GM18499 (cell line): ENCODE measurements around the gene PPFIA2.

Source experiments
- ATAC-seq: cut with Tn5 transposase; IDR thresholded peaks from one replicate; pipeline ENCODE4 v1.9.1; 2021; ENCODE audit warnings: moderate number of reproducible peaks; ENCODE audit not compliant: insufficient read depth, unreplicated experiment

PPFIA2 gene

DNA sequence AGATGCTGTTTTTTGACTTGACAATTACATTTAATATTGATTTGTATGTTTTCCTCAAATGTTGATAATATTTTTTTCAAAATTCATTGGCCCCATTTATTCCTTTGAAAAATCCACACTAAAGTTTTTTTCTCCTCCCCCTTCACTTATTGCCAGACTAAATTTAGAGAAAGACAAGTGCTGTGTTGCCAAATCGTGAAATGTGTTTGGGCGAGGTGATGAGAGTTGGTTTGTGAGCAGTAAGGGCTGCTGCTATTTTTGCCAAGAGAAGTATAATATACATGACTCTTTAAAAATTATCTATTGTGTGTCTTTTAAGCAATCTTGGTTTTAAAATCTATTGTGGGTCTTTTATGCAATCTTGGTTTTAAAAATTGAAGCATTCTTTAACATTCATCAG, 188.9 kb downstream of the PPFIA2 start:
- no peak for ATAC-seq

DNA sequence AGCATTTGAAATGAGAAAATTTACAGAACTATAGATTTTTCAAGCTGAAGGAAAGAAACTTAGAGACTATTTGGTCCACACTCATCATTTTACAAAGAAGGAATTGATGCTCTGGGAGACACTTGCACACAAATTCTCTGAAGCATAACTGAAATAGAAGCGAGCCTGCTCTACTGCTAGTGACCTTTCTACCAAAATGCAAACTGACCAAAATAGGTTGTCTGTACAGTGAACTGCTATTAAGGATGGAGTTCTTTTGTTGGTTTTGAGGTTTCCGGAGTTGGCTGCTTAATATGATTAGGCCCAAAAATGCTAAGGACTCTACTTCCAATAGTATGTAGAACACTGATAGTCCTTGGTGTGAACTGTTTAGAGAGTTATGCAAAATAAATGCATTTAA, 194.9 kb downstream of the PPFIA2 start:
- no peak for ATAC-seq

DNA sequence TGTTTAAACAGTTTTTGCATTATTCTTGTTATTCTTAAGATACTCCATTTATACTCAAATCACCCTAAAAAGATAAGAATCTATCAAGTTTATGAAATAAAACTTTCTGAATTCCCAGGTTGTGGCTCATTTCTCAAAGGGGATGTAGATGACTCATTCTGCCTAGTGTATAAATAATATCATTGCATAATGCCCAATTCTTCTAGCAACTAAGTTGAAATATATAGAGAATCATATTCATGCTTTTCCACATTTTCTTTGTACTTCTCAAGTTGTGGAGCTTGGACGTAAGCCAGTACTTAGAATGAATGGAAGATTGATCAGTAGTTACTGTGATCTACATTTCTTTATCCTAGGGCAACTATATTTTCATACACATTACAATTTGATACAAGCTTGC, 201.1 kb downstream of the PPFIA2 start:
- ATAC-seq = no peak

DNA sequence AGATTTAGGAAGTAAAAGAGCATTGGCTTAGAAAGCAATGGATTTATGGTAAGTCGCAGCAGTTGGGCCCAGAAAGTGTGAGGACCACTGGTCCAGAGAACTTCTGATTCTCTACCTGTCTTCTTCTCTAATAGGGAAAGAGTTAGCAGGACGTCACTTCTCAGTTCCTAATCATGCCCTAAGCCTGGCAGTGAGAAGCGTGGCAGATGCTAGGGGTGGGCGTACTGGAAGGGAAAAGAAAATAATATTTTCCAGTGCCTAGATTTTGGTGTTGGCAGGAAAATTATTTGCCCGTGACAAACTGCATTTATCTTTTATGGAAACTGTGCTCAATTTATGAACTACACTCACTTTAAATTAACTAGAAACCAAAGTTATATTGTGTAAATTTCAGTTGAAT, 212.3 kb downstream of the PPFIA2 start:
- ATAC-seq = no peak

DNA sequence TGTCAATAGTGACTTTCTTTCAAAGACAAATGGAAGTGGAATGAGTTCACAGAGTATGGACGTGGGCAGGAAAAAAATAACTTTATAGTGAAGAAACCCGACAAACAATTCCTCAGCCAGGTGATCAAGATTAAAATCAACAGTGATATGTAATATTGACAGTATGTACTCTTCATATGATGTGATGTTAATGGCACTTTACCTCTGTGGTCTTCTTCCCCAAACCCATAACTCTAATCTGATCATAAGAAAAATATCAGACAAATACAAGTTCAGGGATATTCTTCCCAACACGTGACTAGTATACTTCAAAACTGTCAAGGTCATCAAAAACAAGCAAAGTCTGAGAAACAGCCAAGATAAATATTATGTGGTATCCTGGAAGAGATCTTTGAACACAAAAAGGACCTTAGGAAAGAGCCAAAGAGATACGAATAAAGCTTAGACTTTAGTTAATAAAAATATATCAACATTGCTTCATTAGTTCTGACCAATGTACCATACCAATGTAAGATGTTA, 215.5 kb downstream of the PPFIA2 start:
- no peak for ATAC-seq

DNA sequence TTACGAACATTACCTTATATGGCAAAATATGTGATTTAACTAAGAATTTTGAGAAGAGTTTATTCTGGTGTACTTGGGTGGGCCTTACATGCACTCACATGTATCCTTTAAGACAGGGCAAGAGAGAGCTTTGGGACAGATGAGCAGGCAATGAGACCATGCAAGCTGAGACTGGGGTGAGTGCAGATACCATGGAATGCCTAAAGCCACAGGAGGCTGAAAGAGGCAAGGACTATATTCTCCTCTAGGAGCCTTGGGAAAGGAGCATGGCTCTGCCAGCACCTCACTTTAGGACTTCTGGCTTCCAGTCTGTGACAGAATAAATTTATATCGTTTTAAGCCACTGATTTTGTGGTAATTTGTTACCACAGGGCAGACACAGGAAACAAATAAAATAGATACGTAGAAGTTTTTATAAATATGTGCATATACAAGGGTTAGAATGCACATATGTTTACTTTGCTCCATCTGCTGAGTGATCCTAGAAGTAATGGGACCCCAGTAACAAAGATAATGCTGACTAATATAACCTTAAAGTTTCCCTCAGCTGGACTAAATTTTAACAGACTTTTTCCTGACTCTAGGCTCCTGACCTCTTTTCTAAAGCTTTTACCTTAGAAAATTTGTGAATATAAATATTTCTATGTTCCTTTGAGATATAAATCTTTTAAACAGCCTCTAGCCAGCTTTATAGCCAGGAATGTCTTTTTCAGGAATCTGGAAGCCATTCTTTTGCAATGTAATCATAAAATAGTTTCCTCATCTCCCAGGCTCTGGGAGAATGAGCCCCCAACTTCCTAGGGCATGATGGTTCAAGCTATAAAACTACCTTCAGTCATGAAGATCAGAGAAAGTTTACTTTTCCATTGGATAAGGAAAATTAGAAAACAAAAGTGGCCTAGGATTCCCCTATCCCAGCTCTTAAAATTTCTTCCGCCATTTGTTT, 216.8 kb downstream of the PPFIA2 start:
- no peak for ATAC-seq

DNA sequence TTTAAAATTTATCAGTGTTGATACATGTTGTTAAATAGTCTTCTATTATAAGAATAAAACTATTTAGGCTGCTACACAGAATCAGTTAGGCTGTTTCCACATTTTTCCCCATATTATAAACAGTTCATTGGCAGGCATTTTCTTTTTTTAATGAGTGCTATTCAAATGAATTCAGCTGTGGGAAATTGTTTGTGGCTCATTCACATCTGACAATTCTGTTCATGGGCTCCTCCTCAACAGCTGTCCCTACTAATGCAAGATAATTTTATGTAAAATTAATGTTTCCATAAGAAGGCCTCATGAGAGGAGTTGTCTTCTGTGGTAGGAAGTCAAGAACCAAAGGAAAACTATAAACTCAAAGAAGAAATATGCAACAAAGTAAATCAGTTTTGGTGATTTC, 218.0 kb downstream of the PPFIA2 start:
- ATAC-seq = no peak

DNA sequence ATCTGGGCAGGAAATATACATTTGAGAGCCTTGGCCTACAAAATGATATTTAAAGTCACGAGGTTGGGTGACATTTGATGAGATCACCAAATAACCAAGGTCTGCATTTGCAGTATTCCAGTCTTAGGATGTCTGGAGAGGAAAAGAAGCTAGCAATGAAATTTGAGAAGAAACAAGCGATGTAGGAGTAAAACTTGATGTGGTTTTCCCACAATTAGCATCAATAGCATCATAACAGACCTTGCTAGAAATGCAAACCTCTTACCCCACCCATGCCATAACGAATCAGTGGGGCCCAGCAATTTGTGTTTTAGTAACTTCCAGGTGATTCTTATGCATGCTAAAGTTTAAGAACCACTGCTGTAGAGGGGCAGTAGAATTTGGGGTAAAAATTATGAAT, 219.9 kb downstream of the PPFIA2 start:
- ATAC-seq = no peak

DNA sequence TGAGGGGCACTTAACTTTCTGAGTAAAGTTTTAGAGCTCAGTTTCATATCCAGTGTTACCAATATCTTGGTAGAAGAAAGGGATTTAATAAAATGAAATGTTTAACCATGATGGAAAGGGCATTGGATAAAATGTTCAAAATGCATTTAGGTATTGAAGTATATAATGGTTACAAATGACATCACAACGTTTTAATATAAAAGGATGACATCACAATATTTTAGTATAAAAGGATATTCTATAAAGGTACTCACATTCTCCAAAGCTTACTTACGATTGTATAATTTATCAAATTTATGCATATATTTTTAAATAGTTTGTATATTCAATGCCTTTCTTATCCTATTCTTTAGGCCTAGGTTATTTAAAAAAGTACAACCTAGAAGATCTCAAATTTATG, 226.1 kb downstream of the PPFIA2 start:
- ATAC-seq = no peak

DNA sequence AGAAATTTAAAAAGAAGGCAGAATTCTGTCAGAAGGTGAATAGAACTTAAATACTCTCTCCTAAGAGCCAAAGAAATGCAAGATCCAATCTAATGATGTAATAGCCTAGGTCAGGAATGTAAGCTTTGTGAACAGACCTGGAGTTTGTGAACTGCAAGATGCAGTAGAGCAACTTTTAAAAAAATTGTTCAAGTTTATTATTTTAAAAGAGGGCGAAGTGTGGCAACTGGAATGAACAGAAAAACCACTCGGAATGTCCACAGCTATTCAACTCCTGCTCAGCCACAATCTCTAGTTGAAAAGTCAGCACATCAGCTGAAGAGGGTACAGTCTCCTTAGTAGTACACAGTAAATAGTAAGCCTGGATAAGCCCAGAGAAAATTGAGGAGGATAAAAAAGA, 228.8 kb downstream of the PPFIA2 start:
- no peak for ATAC-seq

DNA sequence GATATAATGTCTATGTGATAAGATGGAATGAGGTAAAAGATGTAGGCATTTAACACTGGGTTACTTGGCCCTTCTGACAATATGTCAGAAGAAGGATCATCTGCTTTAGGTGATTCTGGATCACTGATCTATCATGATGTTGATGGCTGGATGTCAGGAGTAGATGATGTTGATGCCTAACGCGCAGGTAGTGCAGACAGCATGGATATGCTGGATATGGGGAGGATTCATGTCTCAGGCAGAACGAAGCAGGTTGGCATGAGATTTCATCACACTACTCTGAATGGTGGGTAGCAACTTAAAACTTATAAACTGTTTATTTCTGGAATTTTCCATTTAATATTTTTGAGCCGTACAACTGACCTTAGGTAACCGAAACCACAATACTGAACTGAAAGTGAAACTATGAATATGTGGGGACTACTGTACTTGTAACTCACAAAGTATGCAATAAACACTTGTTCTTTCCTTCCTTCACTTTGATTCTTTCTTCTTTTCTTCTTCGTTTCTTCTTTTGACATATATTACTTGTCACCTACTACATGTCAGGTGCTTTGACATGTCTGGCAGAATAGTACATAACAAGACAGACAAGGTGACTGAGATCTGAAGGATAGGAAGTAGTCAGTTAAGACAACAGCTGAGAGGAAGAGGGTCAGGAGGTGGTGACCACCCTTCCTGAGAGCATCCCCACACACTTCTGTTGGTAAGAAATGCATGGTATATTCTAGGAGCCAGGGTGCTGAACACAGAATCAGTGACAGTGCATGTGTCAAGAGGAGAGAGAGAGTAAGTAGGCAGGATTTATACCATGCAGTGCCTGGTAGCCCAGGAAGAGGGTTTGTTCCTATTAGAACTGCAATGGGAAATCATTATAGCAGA, 238.8 kb downstream of the PPFIA2 start:
- peak; percentile 60 for ATAC-seq

DNA sequence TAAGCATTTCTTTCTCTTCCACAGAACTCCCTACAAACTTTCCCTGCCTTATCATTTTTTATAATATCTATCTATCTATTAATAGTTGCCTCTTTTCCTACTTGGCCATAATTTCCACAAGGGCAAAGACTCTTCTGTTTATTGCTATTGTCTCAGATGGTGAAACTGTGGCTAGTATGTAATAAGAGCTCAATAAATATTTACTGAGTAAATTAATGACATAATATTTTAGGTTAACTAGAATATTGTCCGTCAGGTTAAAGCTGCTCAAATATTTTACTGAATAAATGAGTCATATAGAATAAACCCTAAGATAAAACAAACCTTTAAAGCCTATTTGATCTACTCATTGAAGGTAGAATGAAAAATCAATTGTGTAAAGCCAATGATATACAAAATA, 240.5 kb downstream of the PPFIA2 start:
- ATAC-seq = no peak

DNA sequence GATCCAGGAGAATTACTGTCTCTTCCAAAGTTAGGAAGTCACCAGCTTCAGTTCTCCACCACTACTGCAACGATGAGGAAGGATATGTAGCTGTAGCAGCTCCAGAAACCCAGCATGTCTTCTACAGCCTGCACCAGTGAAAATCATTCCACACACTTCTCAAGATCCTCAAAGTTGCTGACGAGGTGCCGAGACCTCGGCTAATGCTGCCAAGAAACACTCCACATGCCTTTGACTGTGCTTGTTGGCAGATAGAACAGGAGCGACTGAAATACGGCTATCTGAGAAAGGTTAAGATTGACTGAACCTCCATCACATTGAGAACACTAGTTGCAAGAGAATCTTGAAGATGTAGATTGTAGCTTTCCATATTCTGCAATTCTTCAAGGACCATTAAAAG, 241.9 kb downstream of the PPFIA2 start:
- ATAC-seq = no peak

DNA sequence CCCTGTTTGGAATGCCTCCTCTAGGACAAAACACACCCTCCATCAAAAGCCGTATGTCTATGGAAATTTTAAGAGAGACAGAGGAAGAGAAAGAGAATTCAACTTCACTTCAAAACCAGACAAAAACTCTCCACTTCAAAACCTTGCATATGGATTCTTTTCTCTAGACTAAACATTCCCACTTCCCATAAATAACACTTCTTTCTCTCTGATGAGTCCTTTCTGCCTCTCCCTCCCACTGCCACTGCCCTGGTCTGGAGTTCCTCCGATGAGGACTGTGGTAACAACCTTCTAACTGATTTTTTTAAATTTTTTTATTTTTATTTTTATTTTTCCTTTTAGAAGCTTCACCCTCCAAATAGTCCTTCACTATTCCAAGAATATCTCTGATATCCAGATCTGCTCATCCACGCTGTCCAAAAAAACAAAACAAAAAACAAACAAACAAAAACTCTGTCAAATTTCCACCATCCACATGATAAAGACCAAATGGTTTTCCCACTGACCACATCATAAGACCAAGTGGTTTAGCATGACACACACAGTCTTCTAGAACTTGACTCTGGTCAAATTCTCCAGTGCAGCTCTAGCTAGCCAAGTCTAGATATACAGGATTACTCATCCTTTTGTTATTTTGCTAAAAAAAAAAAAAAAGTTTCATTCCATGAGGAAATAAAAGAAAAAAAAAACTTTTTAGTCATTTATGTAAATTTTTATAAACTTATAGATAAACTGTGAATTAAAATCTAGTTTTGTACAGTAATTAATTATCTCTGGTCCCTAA, 256.0 kb downstream of the PPFIA2 start:
- no peak for ATAC-seq

DNA sequence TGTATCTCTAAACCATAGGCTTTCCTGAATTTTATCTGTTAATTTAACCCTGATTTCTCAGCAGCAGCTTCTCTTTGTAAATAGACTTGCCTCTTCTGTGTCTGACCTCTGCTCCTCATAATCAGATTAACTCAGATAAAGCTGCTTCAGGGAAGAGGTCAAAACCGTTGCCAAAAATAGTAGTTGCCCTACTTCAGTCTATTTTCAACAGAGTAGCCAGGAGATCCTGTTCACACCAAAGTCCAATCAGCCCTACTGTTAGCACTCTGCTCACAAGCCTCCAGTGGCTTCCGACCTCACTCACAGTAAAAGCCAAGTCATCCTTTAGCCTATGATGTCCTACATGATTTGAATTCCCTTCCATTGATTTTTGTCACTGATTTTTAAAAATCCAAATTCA, 258.4 kb downstream of the PPFIA2 start:
- no peak for ATAC-seq

DNA sequence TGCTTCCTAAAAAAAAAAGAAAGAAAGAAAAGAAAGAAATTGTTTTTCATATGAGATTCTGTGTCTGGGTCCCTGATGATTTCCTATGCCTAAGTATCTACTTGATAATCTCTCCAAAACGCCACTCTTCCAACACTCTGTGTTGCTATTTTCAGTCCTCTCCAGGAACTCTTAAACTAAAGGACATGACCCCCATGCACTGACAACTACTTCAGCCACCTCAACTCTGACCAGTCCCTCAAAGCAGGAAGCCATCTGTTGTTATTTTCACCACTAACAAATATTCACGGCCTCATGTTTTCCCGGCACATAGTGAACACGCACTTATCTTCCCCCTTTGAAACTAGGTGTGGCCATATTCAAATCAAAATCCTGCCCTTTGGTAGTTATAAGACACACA, 259.3 kb downstream of the PPFIA2 start:
- ATAC-seq = no peak

DNA sequence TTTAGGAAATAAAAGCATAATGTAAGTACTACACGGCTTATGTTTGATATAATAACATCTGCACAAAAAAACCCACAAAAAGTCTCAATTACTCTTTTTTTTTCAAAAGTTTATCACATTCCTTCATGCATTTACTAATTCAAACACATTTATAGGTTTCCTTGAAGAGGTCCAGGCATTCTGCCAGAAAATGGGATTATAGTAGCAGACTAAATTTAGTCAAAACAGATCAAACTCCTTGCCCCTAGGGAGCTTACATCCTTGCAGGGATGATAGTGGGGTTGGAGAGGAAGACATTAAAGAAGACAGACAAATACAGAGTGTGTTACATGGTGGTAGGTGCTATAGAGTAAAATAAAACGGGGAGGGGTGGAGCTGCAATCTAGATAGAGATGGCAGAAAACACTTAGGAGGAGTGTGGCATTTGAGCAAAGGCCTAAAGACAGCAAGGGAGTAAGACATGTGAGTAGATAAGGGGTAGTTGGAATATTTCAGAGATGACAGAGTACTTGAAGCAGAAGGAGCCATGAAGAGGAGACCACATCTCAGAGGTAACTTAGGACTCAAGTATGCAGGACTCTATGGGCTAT, 266.9 kb downstream of the PPFIA2 start:
- no peak for ATAC-seq

DNA sequence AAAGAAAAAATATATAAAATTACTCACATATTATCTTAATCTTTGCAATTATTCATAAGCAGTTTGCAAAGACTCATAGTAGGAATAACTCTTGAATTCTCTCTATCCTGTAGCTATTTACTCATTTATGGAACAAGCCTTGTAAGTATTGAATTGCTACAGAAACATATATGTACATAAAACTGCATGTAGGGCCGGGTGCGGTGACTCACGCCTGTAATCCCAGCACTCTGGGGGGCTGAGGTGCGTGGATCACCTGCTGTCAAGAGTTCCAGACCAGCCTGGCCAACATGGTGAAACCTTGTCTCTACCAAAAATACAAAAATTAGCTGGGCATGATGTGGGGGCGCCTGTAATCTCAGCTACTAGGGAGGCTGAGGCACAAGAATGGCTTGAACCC, 286.2 kb downstream of the PPFIA2 start:
- ATAC-seq = no peak

DNA sequence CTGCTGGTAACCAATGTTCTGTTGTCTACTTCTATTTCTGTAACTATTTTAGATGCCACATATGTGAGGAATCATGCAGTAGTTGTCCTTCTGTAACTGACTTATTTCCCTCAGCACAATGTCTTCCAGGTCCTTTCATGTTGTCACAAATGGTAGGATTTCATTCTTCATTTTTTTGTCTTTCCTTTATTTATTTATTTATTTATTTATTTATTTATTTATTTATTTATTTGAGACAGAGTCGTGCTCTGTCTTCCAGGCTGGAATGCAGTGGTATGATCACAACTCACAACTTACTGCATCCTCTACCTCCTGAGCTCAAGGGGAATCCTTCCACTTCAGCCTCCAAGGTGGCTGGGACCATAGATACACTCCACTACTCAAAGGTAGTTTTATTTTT, 288.2 kb downstream of the PPFIA2 start:
- ATAC-seq = no peak

DNA sequence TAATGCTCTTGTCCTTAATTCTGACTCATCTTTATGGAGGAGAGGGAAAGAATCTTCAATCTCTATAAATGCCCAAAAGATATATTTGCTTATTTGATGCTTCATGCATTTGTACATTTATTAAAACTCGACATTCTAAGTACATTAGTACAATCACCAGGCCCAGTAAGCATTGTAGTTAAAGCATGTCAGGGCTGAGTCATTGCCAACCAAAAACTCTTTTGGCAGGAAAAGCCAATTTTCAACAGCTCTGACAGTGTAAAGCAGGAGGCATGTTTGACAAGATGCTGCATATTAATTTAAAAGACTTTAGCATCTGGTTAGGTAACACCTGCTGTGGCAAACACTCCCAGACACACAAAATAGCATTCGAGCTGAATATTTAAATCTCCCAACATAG, 290.9 kb downstream of the PPFIA2 start:
- no peak for ATAC-seq
